Activated naive CD4-positive, alpha-beta T cell treated with anti-CD3 and anti-CD28 coated beads, Interleukin-2, amount 50 U/mL, for 72 hours (primary cell): Measurements from ENCODE around the gene ITK. TPM values are rescaled to one million over a fixed set of nuclear protein-coding genes. Genes with fewer than 3 reads are reported as not detected.
A peak's percentile ranks its signal among the peaks of the same experiment; 100 is the strongest.
"Not testable (repeated sequence)": the region's sequence is repeated elsewhere in the genome, so short reads cannot be mapped to it uniquely, and the experiment has no call there.

Experiments
- ATAC-seq, 2 donors: fragments of 150-1000 bp; cut with Tn5 transposase; 2 replicates each; pipeline ENCODE4 v1.10.0; 2021; ENCODE audit warnings: mild to moderate bottlenecking in 2 of 2, moderate library complexity in 2 of 2
- DNase-seq, 2 donors: peaks; one replicate each; pipeline ENCODE4 v3.0.0; 2021 to 2022; ENCODE audit warnings: low spot score in 2 of 2
- H3K27ac Mint-ChIP-seq, 2 donors: one replicate each; pipeline ENCODE4 v1.8.0; 2022; ENCODE audit warnings: mild to moderate bottlenecking in 2 of 2, mixed read lengths in 2 of 2
- H3K36me3 Mint-ChIP-seq, 2 donors: one replicate each; pipeline ENCODE4 v1.8.0; 2022; ENCODE audit warnings: mixed read lengths in 2 of 2
- H3K9me3 Mint-ChIP-seq, 2 donors: one replicate each; pipeline ENCODE4 v1.8.0; 2022; ENCODE audit warnings: mixed read lengths in 2 of 2
- total RNA-seq, 2 donors: library from RNA; stranded (reverse); gene quantifications; one replicate each; pipeline ENCODE4 v1.2.3, GENCODE V29; 2022

Gene ITK
- total RNA-seq, 2 donors from 2014 or later: 203 to 308 TPM

GRCh38 chr5:157188270-157188669 is 7.6 kb downstream of the ITK start:
- ATAC-seq: no peak
- DNase-seq: no peak
- Mint-ChIP-seq H3K36me3 (peaks cover 75 to 77% of the 10 kb centered on the region in 2 donors), H3K9me3 (no peaks in the 10 kb centered on the region), H3K27ac (peak overlapping the region; percentile 89 to 99)

GRCh38 chr5:157189223-157189622 is 8.6 kb downstream of the ITK start:
- ATAC-seq (peak; percentile 71 to 82), DNase-seq (no peak)
- Mint-ChIP-seq H3K36me3 (peaks cover 75 to 77% of the 10 kb centered on the region in 2 donors), H3K9me3 (no peaks in the 10 kb centered on the region), H3K27ac (peak overlapping the region; percentile 89 to 99)

GRCh38 chr5:157193699-157194424 is 13.2 kb downstream of the ITK start:
- ATAC-seq (no peak), DNase-seq (no peak)
- peaks cover 55 to 56% of the 10 kb centered on the region in 2 donors for H3K36me3 Mint-ChIP-seq
- no peaks in the 10 kb centered on the region for H3K9me3 Mint-ChIP-seq
- H3K27ac Mint-ChIP-seq: peak overlapping the region; percentile 88 to 99

DNA sequence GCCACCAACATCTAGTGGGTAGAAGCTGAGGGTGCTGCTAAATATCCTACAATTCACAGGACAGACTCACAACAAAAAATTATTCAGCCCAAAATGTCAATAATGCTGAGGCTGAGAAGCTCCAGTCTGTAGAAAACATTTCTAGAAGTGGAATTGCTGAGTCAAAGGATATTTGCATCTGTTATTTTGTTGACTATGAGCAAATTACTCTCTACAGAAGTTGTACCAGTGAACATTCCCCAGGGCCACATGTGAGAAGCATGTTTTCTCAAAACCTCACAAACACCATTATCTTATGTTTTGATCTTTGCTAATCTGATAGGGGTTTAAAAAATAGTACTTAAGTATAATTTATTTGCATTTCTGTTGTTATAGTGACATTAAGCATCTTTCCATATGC is 15.4 kb downstream of the ITK start:
- Mint-ChIP-seq H3K36me3 (peaks cover 55 to 60% of the 10 kb centered on the region in 2 donors), H3K9me3 (no peaks in the 10 kb centered on the region), H3K27ac (peak overlapping the region; percentile 68 to 93)
- ATAC-seq: no peak
- no peak for DNase-seq

DNA sequence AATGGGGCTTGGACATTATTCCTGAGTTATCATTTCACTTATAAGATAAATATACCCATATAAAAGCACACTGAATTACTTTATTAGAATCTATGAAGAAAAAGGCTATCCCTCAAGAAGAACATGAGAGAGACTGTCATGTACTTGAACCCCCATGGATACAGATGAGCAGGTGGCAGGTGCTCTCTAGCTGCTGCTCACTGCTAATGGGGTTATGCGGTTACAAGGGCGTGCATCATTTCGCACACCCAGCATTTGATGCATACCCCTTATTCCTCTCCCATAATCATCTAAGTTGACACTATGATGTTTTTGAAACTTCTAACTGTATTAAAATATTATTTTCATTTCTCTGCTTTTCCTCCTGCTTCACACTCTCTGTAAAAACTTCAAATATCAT is 16.4 kb downstream of the ITK start:
- ATAC-seq (no peak), DNase-seq (no peak)
- Mint-ChIP-seq H3K27ac (peak overlapping the region; percentile 94 to 97), H3K9me3 (no peaks in the 10 kb centered on the region), H3K36me3 (peaks cover 50 to 63% of the 10 kb centered on the region in 2 donors)

GRCh38 chr5:157198277-157198986 is 17.8 kb downstream of the ITK start:
- Mint-ChIP-seq H3K36me3 (peaks cover 47 to 63% of the 10 kb centered on the region in 2 donors), H3K27ac (peak overlapping the region; percentile 94 to 97), H3K9me3 (no peaks in the 10 kb centered on the region)
- peak; percentile 90 for ATAC-seq
- DNase-seq: no peak

DNA sequence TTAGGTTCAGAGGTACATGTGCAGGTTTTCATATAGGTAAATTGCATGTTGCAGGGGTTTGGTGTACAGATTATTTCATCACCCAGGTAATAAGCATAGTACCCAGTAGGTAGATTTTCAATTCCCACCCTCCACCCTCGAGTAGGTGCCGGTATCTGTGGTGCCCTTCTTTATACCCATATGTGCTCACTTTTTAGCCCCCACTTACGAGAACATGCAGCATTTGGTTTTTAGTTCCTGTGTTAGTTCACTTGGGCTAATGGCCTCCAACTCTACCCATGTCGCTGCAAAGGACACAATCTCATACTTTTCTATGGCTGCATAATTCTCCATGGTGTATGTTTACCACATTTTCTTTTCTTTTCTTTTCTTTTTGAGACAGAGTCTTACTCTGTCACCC is 21.2 kb downstream of the ITK start:
- H3K27ac Mint-ChIP-seq: peak overlapping the region; percentile 82 to 83
- H3K9me3 Mint-ChIP-seq: peaks cover 0 to 7% of the 10 kb centered on the region in 2 donors
- no peak for ATAC-seq
- no peak for DNase-seq
- H3K36me3 Mint-ChIP-seq: peaks cover 41 to 77% of the 10 kb centered on the region in 2 donors

- DNase-seq (no peak), ATAC-seq (no peak)
- Mint-ChIP-seq H3K27ac (peak overlapping the region; percentile 70 to 83), H3K9me3 (peaks cover 0 to 7% of the 10 kb centered on the region in 2 donors), H3K36me3 (peaks cover 48 to 87% of the 10 kb centered on the region in 2 donors)
Measured at GRCh38 chr5:157203417-157203816, 22.8 kb downstream of the ITK start.

GRCh38 chr5:157204765-157205164 is 24.1 kb downstream of the ITK start:
- Mint-ChIP-seq H3K9me3 (peaks cover 0 to 7% of the 10 kb centered on the region in 2 donors), H3K27ac (peak overlapping the region; percentile 70 to 83), H3K36me3 (peaks cover 42 to 86% of the 10 kb centered on the region in 2 donors)
- ATAC-seq (no peak), DNase-seq (no peak)

- DNase-seq (no peak), ATAC-seq (no peak)
- peak overlapping the region in 1 of 2 donors; percentile 72 for H3K27ac Mint-ChIP-seq
- H3K36me3 Mint-ChIP-seq: peaks cover 34 to 85% of the 10 kb centered on the region in 2 donors
- peaks cover 0 to 7% of the 10 kb centered on the region in 2 donors for H3K9me3 Mint-ChIP-seq
Measured at GRCh38 chr5:157205708-157206107, 25.1 kb downstream of the ITK start.

DNA sequence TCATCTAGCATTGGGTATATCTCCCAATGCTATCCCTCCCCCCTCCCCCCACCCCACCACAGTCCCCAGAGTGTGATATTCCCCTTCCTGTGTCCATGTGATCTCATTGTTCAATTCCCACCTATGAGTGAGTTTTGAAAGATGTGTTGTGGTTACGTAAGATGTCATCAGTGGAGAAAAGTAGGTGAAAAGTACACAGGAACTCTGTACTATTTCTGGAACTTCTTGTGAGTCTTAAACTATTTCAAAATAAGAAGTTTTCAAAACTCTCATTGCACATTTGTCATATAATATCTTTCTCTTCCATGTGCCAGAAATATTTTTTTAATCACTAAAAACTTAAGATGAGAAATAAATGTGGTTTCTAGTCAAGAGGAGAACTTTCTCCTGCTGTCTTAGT is 30.0 kb downstream of the ITK start:
- H3K36me3 Mint-ChIP-seq: peaks cover 53 to 95% of the 10 kb centered on the region in 2 donors
- not testable (repeated sequence) for DNase-seq, ATAC-seq
- H3K9me3 Mint-ChIP-seq: peaks cover 0 to 12% of the 10 kb centered on the region in 2 donors
- peak overlapping the region; percentile 60 to 65 for H3K27ac Mint-ChIP-seq

DNA sequence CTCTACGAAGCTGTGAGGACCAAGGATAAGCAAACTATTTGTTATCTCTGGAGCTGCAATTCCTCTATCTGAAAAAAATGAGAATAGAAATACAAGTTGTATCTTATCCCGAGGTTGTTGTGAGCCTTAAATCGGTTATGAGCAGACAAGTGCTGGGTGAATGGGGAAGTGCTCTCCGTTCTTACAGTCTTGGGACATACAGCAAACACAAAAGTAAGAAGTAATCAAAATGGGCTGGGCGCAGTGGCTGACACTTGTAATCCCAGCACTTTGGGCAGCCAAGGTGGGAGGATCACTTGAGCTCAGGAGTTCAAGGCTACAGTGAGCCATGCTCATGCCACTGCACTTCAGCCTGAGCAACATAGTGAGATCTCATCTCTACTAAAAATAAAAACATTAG is 31.7 kb downstream of the ITK start:
- peak overlapping the region; percentile 85 to 95 for H3K27ac Mint-ChIP-seq
- H3K9me3 Mint-ChIP-seq: peaks cover 0 to 5% of the 10 kb centered on the region in 2 donors
- DNase-seq: no peak
- ATAC-seq: no peak
- H3K36me3 Mint-ChIP-seq: peaks cover 58 to 95% of the 10 kb centered on the region in 2 donors

- Mint-ChIP-seq H3K9me3 (peaks cover 0 to 5% of the 10 kb centered on the region in 2 donors), H3K36me3 (peaks cover 55 to 93% of the 10 kb centered on the region in 2 donors), H3K27ac (peak overlapping the region; percentile 57 to 95)
- ATAC-seq: peak; percentile 11 to 47
- no peak for DNase-seq
Measured at GRCh38 chr5:157213527-157214243, 33.0 kb downstream of the ITK start.

GRCh38 chr5:157214415-157214814 is 33.8 kb downstream of the ITK start:
- H3K36me3 Mint-ChIP-seq: peaks cover 60 to 93% of the 10 kb centered on the region in 2 donors

GRCh38 chr5:157214861-157215513 is 34.3 kb downstream of the ITK start:
- ATAC-seq: peak; percentile 9 to 18
- Mint-ChIP-seq H3K36me3 (peaks cover 63 to 95% of the 10 kb centered on the region in 2 donors), H3K27ac (peak overlapping the region; percentile 95 to 98), H3K9me3 (peaks cover 0 to 5% of the 10 kb centered on the region in 2 donors)
- no peak for DNase-seq

More at GRCh38 chr5:157214415-157214814, 33.8 kb downstream of the ITK start:
- ATAC-seq: no peak
- DNase-seq: no peak
- peak overlapping the region; percentile 95 to 98 for H3K27ac Mint-ChIP-seq
- peaks cover 0 to 5% of the 10 kb centered on the region in 2 donors for H3K9me3 Mint-ChIP-seq

DNA sequence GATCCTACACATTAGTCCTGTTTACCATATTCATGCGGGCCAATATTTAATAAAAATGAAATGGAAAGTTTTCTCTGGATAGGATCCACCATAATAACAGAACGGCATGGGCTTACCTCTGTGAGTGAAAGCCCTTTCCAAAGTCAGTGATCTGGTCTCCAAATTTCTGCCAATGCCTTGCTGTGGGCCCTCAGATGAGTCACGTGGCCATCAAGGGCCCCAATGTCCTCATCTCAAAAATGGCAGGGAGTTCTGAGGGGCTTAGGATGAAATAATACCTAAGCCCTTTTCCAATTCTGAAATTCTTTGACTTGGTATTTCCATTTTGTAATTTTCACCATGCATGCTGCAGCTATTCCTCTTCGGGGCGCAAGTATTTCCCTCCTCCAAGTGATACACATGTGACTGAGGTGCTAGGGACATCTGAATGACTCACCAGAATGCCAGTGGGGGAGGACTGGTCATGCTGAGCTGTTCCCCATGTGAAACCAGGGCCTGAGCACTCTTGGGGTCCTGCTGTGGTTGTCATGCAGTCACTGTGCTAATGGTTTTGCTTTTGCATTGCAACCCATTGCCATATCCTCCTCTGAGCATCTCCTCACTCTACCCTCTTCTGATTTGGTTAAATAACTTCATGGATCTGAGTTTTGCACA is 35.0 kb downstream of the ITK start:
- DNase-seq: no peak
- ATAC-seq: peak in 1 of 2 donors; percentile 25

More for the DNA sequence above, 35.0 kb downstream of the ITK start:
- H3K27ac Mint-ChIP-seq: peak overlapping the region; percentile 95 to 98
- peaks cover 69 to 92% of the 10 kb centered on the region in 2 donors for H3K36me3 Mint-ChIP-seq
- H3K9me3 Mint-ChIP-seq: peaks cover 0 to 5% of the 10 kb centered on the region in 2 donors
